ENCODE results near the gene PRR9.
"Not testable (repeated sequence)": the region's sequence is repeated elsewhere in the genome, so short reads cannot be mapped to it uniquely, and the experiment has no call there.

The PRR9 gene

GRCh38 chr1:153229076-153229829, 11.9 kb downstream of the PRR9 start:
- not testable (repeated sequence) for DNase-seq (ENCODE audit: low read depth)

- no peak for DNase-seq (ENCODE audit: low read depth)
Measured at GRCh38 chr1:153231363-153231762, 14.0 kb downstream of the PRR9 start.

GRCh38 chr1:153231785-153232184, 14.4 kb downstream of the PRR9 start:
- no peak for DNase-seq (ENCODE audit: low read depth)

GRCh38 chr1:153232553-153232952, 15.2 kb downstream of the PRR9 start:
- no peak for DNase-seq (ENCODE audit: low read depth)

- DNase-seq (ENCODE audit: low read depth), result no peak
Measured at GRCh38 chr1:153233448-153233847, 16.1 kb downstream of the PRR9 start.

- DNase-seq (ENCODE audit: low read depth), result no peak
Measured at GRCh38 chr1:153238527-153238926, 21.1 kb downstream of the PRR9 start.

GRCh38 chr1:153242160-153242559, 24.8 kb downstream of the PRR9 start:
- DNase-seq (ENCODE audit: low read depth), result no peak

- no peak for DNase-seq (ENCODE audit: low read depth)
Measured at GRCh38 chr1:153245466-153245865, 28.1 kb downstream of the PRR9 start.

GRCh38 chr1:153246018-153246417, 28.6 kb downstream of the PRR9 start:
- DNase-seq (ENCODE audit: low read depth), result no peak

- no peak for DNase-seq (ENCODE audit: low read depth)
Measured at GRCh38 chr1:153246825-153247224, 29.4 kb downstream of the PRR9 start.

- DNase-seq (ENCODE audit: low read depth), result no peak
Measured at GRCh38 chr1:153248176-153248879, 30.9 kb downstream of the PRR9 start.

- no peak for DNase-seq (ENCODE audit: low read depth)
Measured at GRCh38 chr1:153250166-153250565, 32.8 kb downstream of the PRR9 start.

- no peak for DNase-seq (ENCODE audit: low read depth)
Measured at GRCh38 chr1:153251087-153251486, 33.7 kb downstream of the PRR9 start.

- DNase-seq (ENCODE audit: low read depth), result no peak
Measured at GRCh38 chr1:153251562-153251961, 34.2 kb downstream of the PRR9 start.

- no peak for DNase-seq (ENCODE audit: low read depth)
Measured at GRCh38 chr1:153251988-153252387, 34.6 kb downstream of the PRR9 start.

- DNase-seq (ENCODE audit: low read depth), result no peak
Measured at GRCh38 chr1:153253076-153253475, 35.7 kb downstream of the PRR9 start.

GRCh38 chr1:153253693-153254092, 36.3 kb downstream of the PRR9 start:
- no peak for DNase-seq (ENCODE audit: low read depth)

GRCh38 chr1:153259387-153259786, 42.0 kb downstream of the PRR9 start, which contains the start of gene LORICRIN:
Gene LORICRIN, plus strand, starts transcription at chr1:153259687. Its CDS starts 1,263 bp downstream, at chr1:153260950.
- no peak for DNase-seq (ENCODE audit: low read depth)

- no peak for DNase-seq (ENCODE audit: low read depth)
Measured at GRCh38 chr1:153260585-153261280, 43.3 kb downstream of the PRR9 start.

GRCh38 chr1:153261281-153262069, 44.1 kb downstream of the PRR9 start:
- DNase-seq (ENCODE audit: low read depth), result no peak

GRCh38 chr1:153262070-153262366, 44.6 kb downstream of the PRR9 start:
- DNase-seq (ENCODE audit: low read depth), result no peak

GRCh38 chr1:153262462-153263157, 45.2 kb downstream of the PRR9 start:
- no peak for DNase-seq (ENCODE audit: low read depth)

All from GM04503 (cell line).